IMR-90 (cell line): Measurements from ENCODE around the gene XPO6. TPM values are rescaled to one million over a fixed set of nuclear protein-coding genes. Genes with fewer than 3 reads are reported as not detected.

Experiments used
- ATAC-seq: fragments of 200-7000 bp; cut with Tn5 transposase; 2 replicates; pipeline ENCODE4 v1.9.1; 2020; ENCODE audit warnings: low read depth, mild to moderate bottlenecking, moderate library complexity
- BruUV-seq: library from RNA; stranded (reverse); fragments of 400-500 nt; replicated peaks from 2 replicates; lab custom pipeline; 2021; lab: Mats Ljungman, UMichigan
- CTCF ChIA-PET: fragments of 300-600 bp; formaldehyde crosslinking; extraction: SDS; loops from one replicate; lab custom pipeline; 2021; ENCODE audit warnings: antibody characterized with exemption; lab: Yijun Ruan, JAX
- POLR2A ChIA-PET: fragments of 300-600 bp; sonication (Branson Sonifier 250); formaldehyde crosslinking; loops from one replicate; lab custom pipeline; 2022; ENCODE audit warnings: antibody characterized with exemption; ENCODE audit not compliant: unreplicated experiment; lab: Charles Lee
- DNase-seq: peaks from one replicate; pipeline ENCODE4 v3.0.0; 2013
- H2AFZ ChIP-seq: replicated peaks from 2 replicates; pipeline ENCODE3; 2013; ENCODE audit warnings: low read length, mild to moderate bottlenecking; ENCODE audit not compliant: poor library complexity
- H2AK5ac ChIP-seq: 2 replicates; pipeline ENCODE4 v1.6.1; 2013; ENCODE audit warnings: low read depth, low read length, inconsistent platforms
- H2AK9ac ChIP-seq: replicated peaks from 2 replicates; pipeline ENCODE3; 2013; ENCODE audit warnings: mild to moderate bottlenecking, low read depth, low read length, moderate library complexity; ENCODE audit not compliant: poor library complexity
- H2BK120ac ChIP-seq: 2 replicates; pipeline ENCODE4 v1.6.1; 2013; ENCODE audit warnings: low read depth, low read length, inconsistent platforms
- H2BK15ac ChIP-seq: 3 replicates; pipeline ENCODE4 v1.6.1; 2013; ENCODE audit warnings: low read depth, low read length, inconsistent platforms
- H2BK20ac ChIP-seq: 2 replicates; pipeline ENCODE4 v1.6.1; 2013; ENCODE audit warnings: low read depth, mild to moderate bottlenecking, inconsistent platforms, low read length, moderate library complexity
- H2BK5ac ChIP-seq: 2 replicates; pipeline ENCODE4 v1.6.1; 2013; ENCODE audit warnings: mild to moderate bottlenecking, low read depth, low read length, inconsistent platforms; ENCODE audit not compliant: poor library complexity, severe bottlenecking
- H3K14ac ChIP-seq: replicated peaks from 2 replicates; pipeline ENCODE4 v1.6.1; 2013; ENCODE audit warnings: low read depth, low read length, inconsistent platforms
- H3K18ac ChIP-seq: 2 replicates; pipeline ENCODE4 v1.6.1; 2013; ENCODE audit warnings: low read depth, low read length, control low read depth
- H3K23ac ChIP-seq: 2 replicates; pipeline ENCODE4 v1.6.1; 2013; ENCODE audit warnings: low read depth, low read length, inconsistent platforms
- H3K27ac ChIP-seq: 2 replicates; pipeline ENCODE4 v1.5.1; 2013; ENCODE audit warnings: mild to moderate bottlenecking, control low read depth, low read length; ENCODE audit not compliant: insufficient read depth
- H3K27me3 ChIP-seq: 2 replicates; pipeline ENCODE4 v1.6.1; 2013; ENCODE audit warnings: low read length; ENCODE audit not compliant: control insufficient read depth, insufficient read depth
- H3K36me3 ChIP-seq: 2 replicates; pipeline ENCODE4 v1.6.1; 2013; ENCODE audit warnings: low read length, mixed read lengths; ENCODE audit not compliant: control insufficient read depth, insufficient read depth
- H3K4ac ChIP-seq: 2 replicates; pipeline ENCODE4 v1.6.1; 2013; ENCODE audit warnings: low read depth, low read length, inconsistent platforms
- H3K4me1 ChIP-seq: 2 replicates; pipeline ENCODE4 v1.6.1; 2013; ENCODE audit warnings: low read length, mixed read lengths; ENCODE audit not compliant: control insufficient read depth, insufficient read depth
- H3K4me2 ChIP-seq: 2 replicates; pipeline ENCODE4 v1.6.1; 2013; ENCODE audit warnings: low read depth, mild to moderate bottlenecking, control low read depth, low read length, moderate library complexity
- H3K4me3 ChIP-seq: 2 replicates; pipeline ENCODE4 v1.5.1; 2013; ENCODE audit warnings: low read depth, mild to moderate bottlenecking, control low read depth, low read length, moderate library complexity; ENCODE audit not compliant: insufficient read depth
- H3K56ac ChIP-seq: 2 replicates; pipeline ENCODE4 v1.6.1; 2013; ENCODE audit warnings: low read length, inconsistent platforms; ENCODE audit not compliant: insufficient read depth; ENCODE audit errors: extremely low read depth
- H3K79me1 ChIP-seq, 2 experiments: 2 replicates each; pipeline ENCODE4 v1.6.1; 2013; ENCODE audit warnings: low read length in 2 of 2, inconsistent platforms in 1 of 2, low read depth in 1 of 2
- H3K9ac ChIP-seq: 2 replicates; pipeline ENCODE4 v1.6.1; 2013; ENCODE audit warnings: low read depth, low read length, control low read depth
- H3K9me1 ChIP-seq: 2 replicates; pipeline ENCODE4 v1.6.1; 2013; ENCODE audit warnings: low read length, inconsistent platforms; ENCODE audit not compliant: insufficient read depth
- H3K9me3 ChIP-seq: 2 replicates; pipeline ENCODE4 v1.6.1; 2013; ENCODE audit warnings: low read length; ENCODE audit not compliant: control insufficient read depth, insufficient read depth
- H4K20me1 ChIP-seq: 2 replicates; pipeline ENCODE4 v1.6.1; 2013; ENCODE audit warnings: low read length, inconsistent platforms; ENCODE audit not compliant: insufficient read depth
- H4K5ac ChIP-seq: 2 replicates; pipeline ENCODE4 v1.6.1; 2013; ENCODE audit warnings: mild to moderate bottlenecking, low read depth, low read length, control low read depth
- H4K8ac ChIP-seq, 2 experiments: 2 replicates each; pipeline ENCODE4 v1.6.1; 2013; ENCODE audit warnings: low read depth in 2 of 2, low read length in 2 of 2, control low read depth in 1 of 2, inconsistent platforms in 1 of 2
- H4K91ac ChIP-seq: 2 replicates; pipeline ENCODE4 v1.6.1; 2013; ENCODE audit warnings: low read depth, low read length, inconsistent platforms; ENCODE audit not compliant: insufficient read depth
- CEBPB ChIP-seq: IDR thresholded peaks from 2 replicates; pipeline ENCODE4 v1.6.1; 2012; ENCODE audit warnings: low read depth, low read length, improper control_type of control experiment
- MAFK ChIP-seq: IDR thresholded peaks from 2 replicates; pipeline ENCODE4 v1.6.1; 2012; ENCODE audit warnings: low read depth, low read length, improper control_type of control experiment
- MXI1 ChIP-seq: IDR thresholded peaks from 2 replicates; pipeline ENCODE4 v1.6.1; 2012; ENCODE audit warnings: low read depth, mild to moderate bottlenecking, low read length, moderate library complexity, borderline replicate concordance
- NFE2L2 ChIP-seq: fragments of 150-350 bp; IDR thresholded peaks from 2 replicates; pipeline ENCODE4 v1.6.1; 2016; ENCODE audit warnings: low read depth, mild to moderate bottlenecking, low read length
- POLR2A ChIP-seq: IDR thresholded peaks from 2 replicates; pipeline ENCODE4 v1.6.1; 2012; ENCODE audit warnings: mild to moderate bottlenecking, low read depth, low read length
- RAD21 ChIP-seq: IDR thresholded peaks from 2 replicates; pipeline ENCODE4 v1.6.1; 2012; ENCODE audit warnings: low read length, improper control_type of control experiment
- RCOR1 ChIP-seq: IDR thresholded peaks from 2 replicates; pipeline ENCODE4 v1.6.1; 2012; ENCODE audit warnings: mild to moderate bottlenecking, low read length, improper control_type of control experiment; ENCODE audit not compliant: insufficient replicate concordance
- RFX5 ChIP-seq: IDR thresholded peaks from 2 replicates; pipeline ENCODE4 v1.8.0; 2012; ENCODE audit warnings: low read depth, mild to moderate bottlenecking, low read length, moderate library complexity
- SMC3 ChIP-seq: fragments of 150-350 bp; IDR thresholded peaks from 2 replicates; pipeline ENCODE4 v1.6.1; 2016; ENCODE audit warnings: low read depth, mild to moderate bottlenecking, antibody characterized with exemption, low read length, moderate library complexity
- WGBS, 2 experiments: methylation state at CpG; one replicate each; pipeline versions ENCODE4 v1.1.5 to v1.1.7; 2013; ENCODE audit warnings: missing lambda C conversion rate in 2 of 2; ENCODE audit not compliant: insufficient read length in 1 of 2; ENCODE audit errors: extremely low coverage in 2 of 2; 5-methylcytosine and 5-hydroxymethylcytosine counted together
- dilution Hi-C: fragments of 300-500 bp; cut with HindIII; formaldehyde crosslinking; loops from one replicate; pipeline ENCODE4 v1.14.3; 2018; ENCODE audit warnings: low sequenced_read_pairs; ENCODE audit not compliant: unreplicated experiment
- in situ Hi-C: fragments of 300-500 bp; cut with MboI; formaldehyde crosslinking; loops from 3 replicates; pipeline ENCODE4 v1.14.3; 2019; ENCODE audit warnings: low sequenced_read_pairs, inconsistent platforms, mixed read lengths
- intact Hi-C: fragments of 100-400 bp; cut with micrococcal nuclease; formaldehyde crosslinking; loops from 2 replicates; pipeline ENCODE4 v1.10.0; 2022
- polyA plus RNA-seq, 3 experiments: library from polyadenylated mRNA; depleted of rRNA; stranded (reverse); fragments of >200 nt; gene quantifications; 2 replicates each; pipeline ENCODE4 v1.2.3, GENCODE V29; 2012; ENCODE audit warnings: low replicate concordance in 1 of 3
- total RNA-seq: library from RNA; depleted of rRNA; stranded (reverse); fragments of >200 nt; gene quantifications from 2 replicates; pipeline ENCODE4 v1.2.3, GENCODE V29; 2012
- TF ChIP-seq, protein P1 (sequence below): fragments of 150-350 bp; IDR thresholded peaks from 2 replicates; pipeline ENCODE4 v1.6.1; 2017; ENCODE audit warnings: mild to moderate bottlenecking, antibody characterized with exemption, low read length, low read depth

The XPO6 gene
- total and polyA plus RNA-seq, 2 of the 4 experiments (the other 2 are of a cell fraction) = 108 to 184 TPM

DNA sequence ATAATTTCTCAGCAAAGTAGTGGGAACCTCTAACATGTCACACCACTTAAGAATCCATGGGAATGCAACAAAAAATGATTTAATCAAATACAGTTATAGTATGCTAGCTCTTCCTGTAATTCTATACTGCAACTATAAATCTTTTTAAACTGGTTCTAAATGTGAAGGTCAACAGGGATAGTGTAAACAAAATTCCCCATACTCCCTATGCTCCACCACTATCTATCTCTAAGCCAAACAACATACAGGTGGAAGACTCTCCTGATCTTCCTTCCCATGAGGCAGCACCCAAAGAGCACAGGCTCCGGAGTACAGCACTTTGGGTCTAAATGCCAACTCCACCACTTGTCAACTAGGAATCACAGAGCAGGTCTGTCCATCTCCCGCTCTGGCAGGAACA lies 4.4 kb downstream of the XPO6 start:
- Histone ChIP-seq H3K4me2 (peak overlapping the region; percentile 33), H3K9ac (no peak overlapping the region), H3K9me1 (peaks cover 36% of the 10 kb centered on the region), H3K14ac (0 out of 2 replicates have a peak overlapping the region, but pooled peaks have one; percentile 19), H3K79me1 (peaks cover 15 to 69% of the 10 kb centered on the region in 2 experiments), H4K5ac (no peak overlapping the region), H3K27ac (peak overlapping the region; percentile 41; the same call in 1 of the 2 replicates), H3K23ac (0 out of 2 replicates have a peak overlapping the region, but pooled peaks have one; percentile 23), H3K27me3 (no peaks in the 10 kb centered on the region), H3K4me3 (no peak overlapping the region), H4K20me1 (peaks cover 70% of the 10 kb centered on the region), H2AK5ac (no peak overlapping the region; the same call in 1 of the 2 replicates), H3K4ac (no peak overlapping the region), H4K8ac (no peak overlapping the region), H3K36me3 (peaks cover 45% of the 10 kb centered on the region), H2BK20ac (no peak overlapping the region), H2AFZ (no peak overlapping the region), H3K9me3 (no peaks in the 10 kb centered on the region), H2BK120ac (no peak overlapping the region), H4K91ac (no peak overlapping the region), H2BK15ac (no peak overlapping the region), H2BK5ac (peak overlapping the region; percentile 4), H3K4me1 (peaks cover 11% of the 10 kb centered on the region), H3K18ac (no peak overlapping the region), H3K56ac (no peak overlapping the region), H2AK9ac (no peak overlapping the region)
- no CpG with 5 or more reads among the region's 2 CpGs for WGBS, 2 experiments
- ATAC-seq (no peak), DNase-seq (peak; percentile 33)
- intact Hi-C loops (no loop called here), dilution Hi-C loops (no loop called here), in situ Hi-C loops (loop anchor here (5.0 kb wide), 1 partner anchor 60 kb away; no protein-coding TSS in a partner anchor)
- BruUV-seq = no TSS peak
- CTCF ChIA-PET = interaction anchor here (1.2 kb wide), 1 partner anchor 48 kb away, joined by 3 read pairs; no protein-coding TSS in a partner anchor
- TF ChIP-seq SMC3 = no peak
- TF ChIP-seq MAFK = no peak
- no peak for TF ChIP-seq RCOR1
- TF ChIP-seq, protein P1, sequence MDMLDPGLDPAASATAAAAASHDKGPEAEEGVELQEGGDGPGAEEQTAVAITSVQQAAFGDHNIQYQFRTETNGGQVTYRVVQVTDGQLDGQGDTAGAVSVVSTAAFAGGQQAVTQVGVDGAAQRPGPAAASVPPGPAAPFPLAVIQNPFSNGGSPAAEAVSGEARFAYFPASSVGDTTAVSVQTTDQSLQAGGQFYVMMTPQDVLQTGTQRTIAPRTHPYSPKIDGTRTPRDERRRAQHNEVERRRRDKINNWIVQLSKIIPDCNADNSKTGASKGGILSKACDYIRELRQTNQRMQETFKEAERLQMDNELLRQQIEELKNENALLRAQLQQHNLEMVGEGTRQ = no peak
- no peak for TF ChIP-seq RFX5
- TF ChIP-seq MXI1 = no peak
- TF ChIP-seq POLR2A = no peak
- no peak for TF ChIP-seq CEBPB
- no peak for TF ChIP-seq RAD21
- no peak for TF ChIP-seq NFE2L2
- POLR2A ChIA-PET = no interaction called here
